22Rv1 (cell line): ENCODE data around the gene WWTR1.

Experiments
- H3K27ac ChIP-seq: fragments of 450-650 bp; 2 replicates; pipeline ENCODE4 v1.5.1; 2017
- CTCF ChIP-seq: fragments of 450-650 bp; IDR thresholded peaks from 2 replicates; pipeline ENCODE4 v1.5.1; 2017; ENCODE audit warnings: mild to moderate bottlenecking
- ZFX ChIP-seq: fragments of 450-650 bp; IDR thresholded peaks from 2 replicates; pipeline ENCODE4 v1.6.1; 2017; ENCODE audit warnings: antibody characterized with exemption, borderline replicate concordance

WWTR1 gene

GRCh38 chr3:149592758-149593240 lies 65.0 kb downstream of the WWTR1 start:
- H3K27ac ChIP-seq, result no peak overlapping the region
- TF ChIP-seq CTCF (no peak), ZFX (no peak)

GRCh38 chr3:149590691-149591441 lies 67.0 kb downstream of the WWTR1 start:
- no peak overlapping the region for H3K27ac ChIP-seq
- TF ChIP-seq ZFX, result no peak
- no peak for TF ChIP-seq CTCF

GRCh38 chr3:149589332-149589731 lies 68.5 kb downstream of the WWTR1 start:
- TF ChIP-seq ZFX (no peak), CTCF (no peak)
- H3K27ac ChIP-seq, result no peak overlapping the region

GRCh38 chr3:149588909-149589308 lies 68.9 kb downstream of the WWTR1 start:
- no peak overlapping the region for H3K27ac ChIP-seq

GRCh38 chr3:149587383-149587782 lies 70.4 kb downstream of the WWTR1 start:
- no peak for TF ChIP-seq ZFX
- TF ChIP-seq CTCF, result no peak
- no peak overlapping the region for H3K27ac ChIP-seq

More at GRCh38 chr3:149588909-149589308, 68.9 kb downstream of the WWTR1 start:
- TF ChIP-seq CTCF (no peak), ZFX (no peak)

GRCh38 chr3:149586871-149587270 lies 71.0 kb downstream of the WWTR1 start:
- TF ChIP-seq ZFX, result no peak
- H3K27ac ChIP-seq, result no peak overlapping the region

- H3K27ac ChIP-seq, result no peak overlapping the region
- TF ChIP-seq ZFX (no peak), CTCF (no peak)
Measured at GRCh38 chr3:149585401-149585726, 72.5 kb downstream of the WWTR1 start.
